Parathyroid adenoma (tissue), 2 donors: ENCODE measurements around the gene CEP128.

ENCODE experiments used
- H2AFZ ChIP-seq: fragments of 300-600 bp; sonication (generic); one replicate; pipeline ENCODE4 v1.7.0; 2017; ENCODE audit warnings: antibody characterized with exemption, mild to moderate bottlenecking
- H3K27ac ChIP-seq: fragments of 300-600 bp; sonication (generic); one replicate; pipeline ENCODE4 v1.7.0; 2017
- H3K27me3 ChIP-seq: fragments of 300-600 bp; sonication (generic); one replicate; pipeline ENCODE4 v1.7.0; 2017; ENCODE audit warnings: low read length; ENCODE audit not compliant: control insufficient read depth, insufficient read depth
- H3K36me3 ChIP-seq: fragments of 300-600 bp; sonication (generic); one replicate; pipeline ENCODE4 v1.7.0; 2017; ENCODE audit warnings: low read length; ENCODE audit not compliant: control insufficient read depth, insufficient read depth
- H3K4me1 ChIP-seq: fragments of 300-600 bp; sonication (generic); one replicate; pipeline ENCODE4 v1.7.0; 2017; ENCODE audit warnings: control low read depth
- H3K4me2 ChIP-seq: fragments of 300-600 bp; sonication (generic); one replicate; pipeline ENCODE4 v1.7.0; 2017; ENCODE audit warnings: low read length
- H3K4me3 ChIP-seq: fragments of 300-600 bp; sonication (generic); one replicate; pipeline ENCODE4 v1.7.0; 2017; ENCODE audit warnings: low read depth, low read length
- H3K79me2 ChIP-seq: fragments of 300-600 bp; sonication (generic); one replicate; pipeline ENCODE4 v1.7.0; 2017; ENCODE audit warnings: control low read depth
- H3K9ac ChIP-seq: fragments of 300-600 bp; sonication (generic); one replicate; pipeline ENCODE4 v1.7.0; 2017; ENCODE audit warnings: mild to moderate bottlenecking
- H3K9me3 ChIP-seq: fragments of 300-600 bp; sonication (generic); one replicate; pipeline ENCODE4 v1.7.0; 2017; ENCODE audit warnings: low read length; ENCODE audit not compliant: control insufficient read depth
- CTCF ChIP-seq: fragments of 300-600 bp; sonication (generic); IDR thresholded peaks from one replicate; pipeline ENCODE4 v1.7.0; 2017; ENCODE audit warnings: antibody characterized with exemption, mild to moderate bottlenecking
- donor health status: primary hyperparathyroidism.

The CEP128 gene

DNA sequence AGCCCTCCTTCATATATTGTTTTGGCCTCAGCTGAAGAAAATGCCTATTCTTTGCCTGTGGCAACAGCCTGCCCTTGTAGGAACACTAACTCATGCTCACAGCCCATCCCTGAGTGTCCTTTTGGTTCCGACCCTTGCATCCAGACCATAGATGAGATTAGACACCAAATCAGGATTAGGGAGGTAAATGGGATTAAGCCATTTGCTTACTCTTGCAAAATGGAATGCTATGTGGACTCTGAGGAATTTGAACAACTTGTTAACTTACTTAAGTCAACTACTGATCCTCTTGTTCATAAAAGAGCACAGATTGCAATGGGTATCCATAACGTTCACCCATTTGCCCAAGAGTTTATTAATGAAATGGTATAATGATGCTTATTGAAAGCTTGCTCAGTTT is 41.2 kb upstream of the CEP128 start:
- no peaks in the 10 kb centered on the region for H3K4me1 ChIP-seq
- H3K79me2 ChIP-seq, result no peaks in the 10 kb centered on the region
- H3K4me3 ChIP-seq, result no peak overlapping the region
- no peak overlapping the region for H3K4me2 ChIP-seq
- no peaks in the 10 kb centered on the region for H3K36me3 ChIP-seq
- no peak for TF ChIP-seq CTCF
- no peak overlapping the region for H2AFZ ChIP-seq
- H3K9ac ChIP-seq, result no peak overlapping the region
- no peaks in the 10 kb centered on the region for H3K27me3 ChIP-seq
- no peaks in the 10 kb centered on the region for H3K9me3 ChIP-seq
- H3K27ac ChIP-seq, result no peak overlapping the region

DNA sequence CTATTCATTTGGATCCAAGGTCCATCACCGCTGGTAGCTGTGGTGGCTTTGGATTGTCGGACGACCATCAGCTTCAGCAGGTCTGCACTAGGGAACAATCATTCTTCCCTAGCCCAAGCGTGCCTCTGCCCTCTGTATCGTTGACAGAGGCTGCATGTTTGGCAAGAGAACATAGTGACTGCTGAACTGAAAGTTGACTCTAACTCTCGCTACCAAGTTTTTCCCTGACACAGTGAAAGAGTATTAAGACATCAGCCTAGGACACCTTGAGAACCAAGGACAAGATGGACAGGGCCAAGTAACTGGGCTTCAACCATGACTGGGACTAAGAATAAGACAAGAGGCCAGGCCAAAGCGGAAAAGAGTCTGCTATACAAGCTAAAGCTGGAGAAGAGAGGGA is 40.1 kb upstream of the CEP128 start:
- H3K4me2 ChIP-seq, result no peak overlapping the region
- H3K4me1 ChIP-seq, result no peaks in the 10 kb centered on the region
- H3K27me3 ChIP-seq, result no peaks in the 10 kb centered on the region
- H2AFZ ChIP-seq, result no peak overlapping the region
- no peaks in the 10 kb centered on the region for H3K36me3 ChIP-seq
- no peak for TF ChIP-seq CTCF
- H3K9me3 ChIP-seq, result no peaks in the 10 kb centered on the region
- no peaks in the 10 kb centered on the region for H3K79me2 ChIP-seq
- H3K27ac ChIP-seq, result no peak overlapping the region
- no peak overlapping the region for H3K9ac ChIP-seq
- H3K4me3 ChIP-seq, result no peak overlapping the region

GRCh38 chr14:80981156-80981555 is 39.6 kb upstream of the CEP128 start:
- H3K79me2 ChIP-seq, result no peaks in the 10 kb centered on the region
- no peak overlapping the region for H3K27ac ChIP-seq
- H3K36me3 ChIP-seq, result no peaks in the 10 kb centered on the region
- no peaks in the 10 kb centered on the region for H3K4me1 ChIP-seq
- H3K9me3 ChIP-seq, result no peaks in the 10 kb centered on the region
- H3K27me3 ChIP-seq, result no peaks in the 10 kb centered on the region
- H3K4me3 ChIP-seq, result no peak overlapping the region
- H3K9ac ChIP-seq, result no peak overlapping the region
- no peak overlapping the region for H2AFZ ChIP-seq
- no peak overlapping the region for H3K4me2 ChIP-seq
- no peak for TF ChIP-seq CTCF

DNA sequence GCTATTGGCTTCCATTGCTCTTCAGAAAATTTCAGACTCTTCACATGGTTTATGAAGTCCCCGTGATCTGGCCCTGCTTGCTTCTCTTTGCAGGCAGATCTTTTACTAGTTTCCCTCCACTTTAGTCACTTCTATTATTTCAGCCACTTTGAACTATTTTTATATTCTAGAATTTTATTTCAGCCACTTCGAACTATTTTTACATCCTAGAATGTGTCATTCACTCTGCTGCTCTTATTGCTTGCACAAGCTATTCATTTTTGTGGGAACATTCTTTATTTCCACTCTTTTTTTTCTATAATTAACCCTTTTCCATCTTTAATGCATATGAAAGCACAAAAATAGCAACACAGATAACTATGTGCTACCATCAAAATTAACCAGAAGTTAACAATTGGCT is 38.4 kb upstream of the CEP128 start:
- no peak overlapping the region for H3K4me3 ChIP-seq

More for the DNA sequence above, 38.4 kb upstream of the CEP128 start:
- H3K4me1 ChIP-seq, result no peaks in the 10 kb centered on the region
- no peaks in the 10 kb centered on the region for H3K27me3 ChIP-seq
- no peaks in the 10 kb centered on the region for H3K36me3 ChIP-seq
- no peak overlapping the region for H3K9ac ChIP-seq
- TF ChIP-seq CTCF, result no peak
- H3K4me2 ChIP-seq, result no peak overlapping the region
- H3K79me2 ChIP-seq, result no peaks in the 10 kb centered on the region
- H3K27ac ChIP-seq, result no peak overlapping the region
- H2AFZ ChIP-seq, result no peak overlapping the region
- H3K9me3 ChIP-seq, result no peaks in the 10 kb centered on the region
